ENCODE data around the gene SLC10A3.
A peak's percentile ranks its signal among the peaks of the same experiment; 100 is the strongest.

SLC10A3 gene

DNA sequence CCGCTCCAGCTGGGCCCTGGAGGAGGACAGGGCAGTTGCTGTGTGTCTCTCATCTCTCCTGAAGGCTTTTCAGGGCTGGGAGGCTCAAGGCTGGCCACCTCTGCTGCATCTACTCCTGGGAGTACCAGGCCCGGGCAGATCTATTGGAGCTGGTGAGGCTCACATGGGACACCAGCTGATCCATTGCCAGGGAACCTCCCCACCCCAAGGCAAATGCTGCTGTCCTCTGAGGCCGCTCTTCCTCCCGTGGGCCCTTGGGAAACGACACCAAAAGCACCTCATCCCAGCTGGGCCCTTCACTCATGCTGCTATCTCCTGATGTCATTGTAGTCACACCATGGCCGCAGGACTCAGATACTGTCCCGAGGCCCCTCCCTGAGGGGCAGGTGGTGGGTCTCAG lies 7.6 kb downstream of the SLC10A3 start:
- no peak for FAIRE-seq

GRCh38 chrX:154481911-154482601 lies 8.4 kb downstream of the SLC10A3 start:
- no peak for FAIRE-seq

DNA sequence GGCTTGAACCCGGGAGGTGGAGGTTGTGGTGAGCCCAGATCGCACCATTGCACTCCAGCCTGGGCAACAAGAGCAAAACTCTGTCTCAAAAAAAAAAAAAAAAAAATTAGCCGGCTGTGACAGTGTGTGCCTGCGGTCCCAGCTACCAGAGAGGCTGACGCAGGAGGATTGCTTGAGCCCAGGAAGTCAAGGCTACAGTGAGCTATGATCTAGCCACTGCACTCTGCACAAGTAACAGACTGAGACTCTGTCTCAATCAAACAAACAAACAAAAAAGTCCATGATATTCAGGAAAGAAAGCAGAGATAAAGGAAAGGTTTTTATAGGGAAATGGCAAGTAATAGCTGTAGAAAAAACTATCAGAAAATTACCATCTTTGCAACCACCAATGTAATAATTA lies 9.2 kb downstream of the SLC10A3 start:
- no peak for FAIRE-seq

- peak; percentile 80 for FAIRE-seq
Measured at GRCh38 chrX:154478728-154479622, 11.5 kb downstream of the SLC10A3 start, which contains the start of gene LAGE3. Gene LAGE3, minus strand, starts transcription at chrX:154479281. Its CDS starts 366 bp downstream, at chrX:154478915.

GRCh38 chrX:154477891-154478477 lies 12.4 kb downstream of the SLC10A3 start:
- no peak for FAIRE-seq

GRCh38 chrX:154476821-154477220 lies 13.6 kb downstream of the SLC10A3 start:
- no peak for FAIRE-seq

DNA sequence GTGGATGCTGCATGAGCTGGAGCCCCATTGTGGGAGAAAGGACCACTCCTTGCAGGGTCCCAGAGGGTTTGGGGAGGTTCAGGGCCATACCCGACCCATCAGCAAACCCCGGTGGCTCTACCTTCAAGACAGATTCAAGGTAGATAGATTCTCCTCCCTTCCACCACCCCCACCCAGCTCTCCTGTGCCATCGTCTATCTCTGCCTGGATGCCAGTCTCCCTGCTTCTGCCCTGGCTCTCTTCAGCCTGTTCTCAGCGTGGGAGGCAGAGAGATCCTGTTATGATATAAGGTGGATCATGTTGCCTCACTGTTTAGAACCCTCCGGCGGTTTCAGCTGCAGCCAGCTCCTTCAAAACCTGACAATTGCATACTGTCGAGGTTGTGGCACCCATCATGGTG lies 16.7 kb downstream of the SLC10A3 start:
- no peak for FAIRE-seq

GRCh38 chrX:154472685-154473632 lies 17.5 kb downstream of the SLC10A3 start:
- FAIRE-seq = no peak

DNA sequence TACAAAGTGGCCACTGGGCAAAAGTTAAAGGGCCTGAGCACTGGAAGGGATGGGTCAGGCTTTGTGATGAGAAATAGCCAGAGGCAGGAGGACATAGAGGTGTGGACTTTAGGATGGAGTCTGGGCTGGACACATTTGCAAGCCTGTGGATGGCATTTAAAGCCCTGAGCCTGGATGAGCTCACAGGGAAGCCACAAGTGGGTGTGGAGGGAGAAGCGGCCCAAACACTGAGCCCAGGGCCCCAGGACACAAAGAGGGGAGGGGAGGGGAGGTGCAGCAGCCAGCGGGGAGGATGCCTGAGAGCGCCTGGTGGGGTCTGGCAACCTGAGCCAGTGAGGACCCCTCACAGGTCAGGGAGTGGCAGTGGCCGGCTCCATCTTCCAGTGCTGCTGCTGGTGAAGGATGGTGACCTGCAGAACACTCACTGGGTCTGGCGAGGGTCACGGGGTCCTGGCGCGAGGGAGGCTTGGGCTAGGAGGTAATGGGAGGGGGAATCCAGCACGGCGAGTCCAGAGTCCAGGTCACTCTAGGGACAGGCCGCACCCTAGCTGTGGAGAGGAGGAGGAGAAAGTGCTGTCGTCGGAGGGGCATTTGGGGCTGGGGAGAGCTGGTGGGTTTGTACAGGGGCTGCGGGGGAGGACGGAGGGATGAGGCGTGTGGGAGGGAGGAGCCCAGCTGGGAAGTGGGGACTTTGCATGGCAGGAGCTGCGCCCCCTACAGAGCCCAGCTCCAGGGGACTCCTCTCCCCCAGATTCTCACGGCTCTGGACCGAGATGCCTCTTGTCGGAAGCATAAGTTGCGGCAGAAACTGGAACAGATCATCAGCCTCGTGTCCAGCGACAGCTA lies 18.4 kb downstream of the SLC10A3 start:
- no peak for FAIRE-seq

GRCh38 chrX:154470914-154471568 lies 19.4 kb downstream of the SLC10A3 start:
- FAIRE-seq = no peak

GRCh38 chrX:154470434-154470833 lies 20.0 kb downstream of the SLC10A3 start:
- FAIRE-seq = no peak

- no peak for FAIRE-seq
Measured at GRCh38 chrX:154469880-154470279, 20.5 kb downstream of the SLC10A3 start.

DNA sequence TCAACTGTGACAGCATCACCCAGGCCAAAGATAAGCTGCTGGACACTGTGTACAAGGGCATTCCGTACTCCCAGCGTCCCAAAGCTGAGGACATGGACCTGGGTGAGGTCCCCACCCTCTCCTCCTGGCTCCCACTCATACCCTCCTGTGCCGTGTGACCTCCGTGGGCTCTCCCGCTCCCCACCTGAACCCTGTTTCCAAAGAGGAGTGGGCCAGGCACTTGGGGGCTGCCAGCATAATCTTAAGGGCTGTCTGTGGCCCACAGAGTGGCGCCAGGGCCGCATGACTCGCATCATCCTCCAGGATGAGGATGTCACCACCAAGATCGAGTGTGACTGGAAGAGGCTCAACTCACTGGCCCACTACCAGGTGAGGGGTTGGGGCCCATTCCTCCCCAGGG lies 21.3 kb downstream of the SLC10A3 start:
- FAIRE-seq = no peak

DNA sequence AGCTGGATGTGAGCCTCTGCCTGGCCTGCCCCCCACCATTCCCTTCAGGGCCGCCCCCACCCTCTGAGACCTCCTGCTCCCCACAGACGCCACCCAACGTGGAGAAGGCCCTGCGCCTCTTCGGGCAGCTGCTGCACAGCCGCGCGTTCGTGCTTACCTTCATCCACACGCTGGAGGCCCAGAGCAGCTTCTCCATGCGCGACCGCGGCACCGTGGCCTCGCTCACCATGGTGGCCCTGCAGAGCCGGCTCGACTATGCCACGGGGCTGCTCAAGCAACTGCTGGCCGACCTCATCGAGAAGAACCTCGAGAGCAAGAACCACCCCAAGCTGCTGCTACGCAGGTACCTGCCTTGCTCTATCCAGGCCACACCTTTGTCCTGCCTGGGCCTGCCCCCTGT lies 22.2 kb downstream of the SLC10A3 start:
- FAIRE-seq = no peak

GRCh38 chrX:154467556-154467955 lies 22.9 kb downstream of the SLC10A3 start:
- no peak for FAIRE-seq

DNA sequence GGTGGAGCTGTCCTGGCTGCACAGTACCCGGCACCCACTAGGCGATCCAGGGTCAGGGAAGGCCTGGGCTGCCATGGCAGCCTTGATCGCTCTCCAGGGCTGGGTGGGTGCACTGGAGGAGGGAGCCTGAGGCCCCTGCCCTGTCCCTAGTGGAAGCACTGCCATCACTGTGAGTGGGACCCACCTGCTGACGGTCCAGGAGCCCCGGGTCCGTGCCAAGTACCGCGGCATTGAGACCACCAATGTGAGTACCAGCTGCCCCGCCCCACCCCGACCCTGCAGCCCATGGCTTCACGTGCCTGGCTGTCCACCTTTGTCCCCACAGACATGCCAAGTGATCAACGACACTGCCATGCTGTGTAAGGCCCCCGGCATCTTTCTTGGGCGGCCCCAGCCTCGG lies 23.5 kb downstream of the SLC10A3 start:
- FAIRE-seq = no peak

- FAIRE-seq = no peak
Measured at GRCh38 chrX:154466036-154466435, 24.4 kb downstream of the SLC10A3 start.

- no peak for FAIRE-seq
Measured at GRCh38 chrX:154465601-154466000, 24.8 kb downstream of the SLC10A3 start.

- FAIRE-seq = no peak
Measured at GRCh38 chrX:154464806-154465365, 25.5 kb downstream of the SLC10A3 start.

DNA sequence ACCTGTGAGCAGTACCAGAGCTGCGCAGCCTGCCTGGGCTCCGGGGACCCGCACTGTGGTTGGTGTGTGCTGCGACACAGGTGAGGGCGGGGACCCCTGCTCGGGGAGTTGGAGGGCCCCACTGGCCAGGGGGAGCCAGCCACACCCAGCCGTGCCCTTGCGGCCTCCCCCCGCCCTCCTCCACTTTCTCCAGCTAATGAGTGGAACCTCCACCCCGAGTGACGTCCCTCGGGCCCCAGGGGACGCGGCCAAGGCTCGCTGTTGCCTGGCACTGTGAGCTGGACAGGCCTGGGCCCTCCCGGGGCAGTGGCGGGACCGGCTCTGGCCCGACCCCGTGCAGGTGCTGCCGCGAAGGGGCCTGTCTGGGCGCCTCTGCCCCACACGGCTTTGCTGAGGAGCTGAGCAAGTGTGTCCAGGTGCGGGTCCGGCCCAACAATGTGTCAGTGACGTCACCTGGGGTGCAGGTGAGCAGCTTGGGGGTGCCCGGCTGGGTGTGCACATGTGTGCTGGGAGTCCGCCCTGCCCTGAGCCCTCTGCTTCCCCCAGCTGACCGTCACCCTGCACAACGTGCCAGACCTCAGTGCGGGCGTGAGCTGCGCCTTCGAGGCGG lies 26.7 kb downstream of the SLC10A3 start:
- no peak for FAIRE-seq
